AG04449 (cell line): ENCODE data around the gene GPR55.

Experiments
- CTCF ChIA-PET: fragments of 350-600 bp; formaldehyde crosslinking; extraction: SDS; loops from one replicate; lab custom pipeline; 2021; ENCODE audit warnings: antibody characterized with exemption; lab: Yijun Ruan, JAX
- POLR2A ChIA-PET: fragments of 400-600, 350-600 bp; formaldehyde crosslinking; extraction: SDS; loops from one replicate; lab custom pipeline; 2020; ENCODE audit warnings: antibody characterized with exemption, inconsistent platforms; lab: Yijun Ruan, JAX
- DNase-seq: peaks from one replicate; pipeline ENCODE4 v3.0.0-alpha.2; 2010; ENCODE audit warnings: low read depth, low spot score
- H3K4me3 ChIP-seq: 2 replicates; pipeline ENCODE4 v1.5.1; 2011; ENCODE audit warnings: low read depth, mild to moderate bottlenecking, control low read depth, low read length
- TF ChIP-seq, protein P1 (sequence below): IDR thresholded peaks from one replicate; pipeline ENCODE4 v1.5.1; 2011; ENCODE audit warnings: mild to moderate bottlenecking, moderate library complexity, low read length, control low read depth, inconsistent platforms; ENCODE audit not compliant: insufficient read depth; ENCODE audit errors: missing control alignments

Gene GPR55

GRCh38 chr2:230893338-230893737 is 31.7 kb downstream of the GPR55 start:
- TF ChIP-seq, protein P1, sequence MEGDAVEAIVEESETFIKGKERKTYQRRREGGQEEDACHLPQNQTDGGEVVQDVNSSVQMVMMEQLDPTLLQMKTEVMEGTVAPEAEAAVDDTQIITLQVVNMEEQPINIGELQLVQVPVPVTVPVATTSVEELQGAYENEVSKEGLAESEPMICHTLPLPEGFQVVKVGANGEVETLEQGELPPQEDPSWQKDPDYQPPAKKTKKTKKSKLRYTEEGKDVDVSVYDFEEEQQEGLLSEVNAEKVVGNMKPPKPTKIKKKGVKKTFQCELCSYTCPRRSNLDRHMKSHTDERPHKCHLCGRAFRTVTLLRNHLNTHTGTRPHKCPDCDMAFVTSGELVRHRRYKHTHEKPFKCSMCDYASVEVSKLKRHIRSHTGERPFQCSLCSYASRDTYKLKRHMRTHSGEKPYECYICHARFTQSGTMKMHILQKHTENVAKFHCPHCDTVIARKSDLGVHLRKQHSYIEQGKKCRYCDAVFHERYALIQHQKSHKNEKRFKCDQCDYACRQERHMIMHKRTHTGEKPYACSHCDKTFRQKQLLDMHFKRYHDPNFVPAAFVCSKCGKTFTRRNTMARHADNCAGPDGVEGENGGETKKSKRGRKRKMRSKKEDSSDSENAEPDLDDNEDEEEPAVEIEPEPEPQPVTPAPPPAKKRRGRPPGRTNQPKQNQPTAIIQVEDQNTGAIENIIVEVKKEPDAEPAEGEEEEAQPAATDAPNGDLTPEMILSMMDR = no peak
- no peak for DNase-seq
- CTCF ChIA-PET = interaction anchor here (1.5 to 5.1 kb wide), 3 partner anchors 9 to 159 kb away, joined by 5 to 30 read pairs (median 5); no protein-coding TSS in a partner anchor
- POLR2A ChIA-PET = no interaction called here
- H3K4me3 ChIP-seq = no peak overlapping the region

- no peak for DNase-seq
- ChIA-PET POLR2A (no interaction called here), CTCF (interaction anchor here (2.8 to 5.1 kb wide), 2 partner anchors 11 to 95 kb away, joined by 11 to 30 read pairs; no protein-coding TSS in a partner anchor)
- no peak overlapping the region for H3K4me3 ChIP-seq
- TF ChIP-seq, protein P1 = no peak
These were observed 33.5 kb downstream of the GPR55 start for GRCh38 chr2:230891509-230891908.

DNA sequence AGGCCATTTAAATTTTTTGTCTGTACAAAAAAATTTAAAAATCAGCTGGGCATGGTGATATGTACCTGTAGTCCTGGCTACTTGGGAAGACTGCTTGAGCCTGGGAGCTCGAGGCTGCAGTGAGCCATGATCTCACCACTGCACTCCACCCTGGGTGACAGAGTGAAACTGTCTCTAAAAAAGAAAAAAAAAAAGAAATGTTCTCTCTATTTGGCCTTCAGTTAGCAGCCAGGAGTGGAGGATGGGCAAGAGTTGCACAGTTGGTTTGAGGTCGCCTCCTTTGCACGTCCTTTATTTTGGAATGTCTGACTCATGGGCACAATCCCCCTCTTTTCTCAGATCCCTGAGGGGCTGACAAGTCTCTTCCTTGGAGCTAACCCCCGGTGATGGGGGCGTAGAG is 34.0 kb downstream of the GPR55 start:
- ChIA-PET CTCF (interaction anchor here (2.8 to 5.1 kb wide), 2 partner anchors 11 to 96 kb away, joined by 11 to 30 read pairs; no protein-coding TSS in a partner anchor), POLR2A (no interaction called here)
- no peak for DNase-seq
- TF ChIP-seq, protein P1 = no peak
- no peak overlapping the region for H3K4me3 ChIP-seq

DNA sequence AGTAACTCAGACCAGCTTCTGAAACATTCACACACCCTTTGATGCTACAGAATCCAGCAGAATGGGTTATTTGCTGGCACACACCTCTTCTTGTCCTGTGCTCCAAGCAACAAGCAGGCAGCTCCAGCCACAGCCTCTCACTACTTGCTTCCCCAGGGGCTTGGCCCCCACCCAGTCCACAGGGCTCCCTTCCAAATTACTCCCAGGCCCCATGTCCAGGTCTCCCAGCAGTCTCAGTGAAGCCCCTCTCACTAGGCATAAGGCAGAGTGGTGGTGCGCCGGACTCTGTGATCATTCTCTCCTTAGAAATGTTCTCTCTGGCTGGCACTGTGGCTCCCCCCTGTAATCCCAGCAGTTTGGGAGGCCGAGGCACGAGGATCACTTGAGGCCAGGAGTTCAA is 34.4 kb downstream of the GPR55 start:
- ChIA-PET CTCF (interaction anchor here (2.8 to 5.1 kb wide), 2 partner anchors 12 to 96 kb away, joined by 11 to 30 read pairs; no protein-coding TSS in a partner anchor), POLR2A (no interaction called here)
- DNase-seq = no peak
- TF ChIP-seq, protein P1 = no peak
- no peak overlapping the region for H3K4me3 ChIP-seq

GRCh38 chr2:230889911-230890601 is 35.0 kb downstream of the GPR55 start:
- DNase-seq = no peak
- no peak overlapping the region for H3K4me3 ChIP-seq
- ChIA-PET POLR2A (no interaction called here), CTCF (interaction anchor here (2.8 to 5.1 kb wide), 2 partner anchors 12 to 97 kb away, joined by 11 to 30 read pairs; no protein-coding TSS in a partner anchor)
- TF ChIP-seq, protein P1 = no peak

DNA sequence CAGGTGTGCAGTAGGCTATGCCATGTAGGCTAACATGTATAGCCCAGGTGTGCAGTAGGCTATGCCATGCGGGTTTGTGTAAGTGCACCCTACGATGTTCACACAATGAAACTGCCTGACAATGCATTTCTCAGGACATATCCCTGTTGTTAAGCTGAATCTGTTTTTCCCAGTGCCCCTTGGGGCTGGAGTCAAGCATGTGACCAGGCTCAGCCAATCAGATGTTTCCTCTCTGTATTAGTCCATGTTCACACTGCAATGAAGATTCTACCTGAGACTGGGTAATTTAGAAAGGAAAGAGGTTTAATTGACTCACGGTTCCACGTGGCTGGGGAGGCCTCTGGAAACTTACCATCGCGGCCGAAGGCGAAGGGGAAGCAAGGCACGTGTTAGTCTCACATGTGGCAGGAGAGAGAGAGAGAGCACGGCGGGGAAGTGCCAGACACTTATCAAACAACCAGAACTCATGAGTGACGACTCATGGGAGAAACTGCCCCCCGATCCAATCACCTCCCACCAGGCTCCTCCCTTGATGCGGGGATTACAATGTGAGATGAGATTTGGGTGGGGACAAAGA is 36.1 kb downstream of the GPR55 start:
- no peak overlapping the region for H3K4me3 ChIP-seq
- TF ChIP-seq, protein P1 = no peak
- POLR2A ChIA-PET = no interaction called here
- DNase-seq = no peak
- CTCF ChIA-PET = interaction anchor here (1.1 kb wide), 1 partner anchor 164 kb away, joined by 4 read pairs; no protein-coding TSS in a partner anchor
